GM12878 (cell line): Measurements from ENCODE around the gene GEMIN7. TPM values are rescaled to one million over a fixed set of nuclear protein-coding genes. Genes with fewer than 3 reads are reported as not detected.

ENCODE experiments used
- BCLAF1 ChIP-seq: fragments of 450-650 bp; IDR thresholded peaks from 2 replicates; pipeline ENCODE4 v1.6.1; 2017; ENCODE audit warnings: antibody characterized with exemption, mild to moderate bottlenecking, moderate library complexity
- CHD1 ChIP-seq: IDR thresholded peaks from 2 replicates; pipeline ENCODE4 v1.6.1; 2012; ENCODE audit warnings: low read depth, low read length, improper control_type of control experiment
- CHD2 ChIP-seq: IDR thresholded peaks from 2 replicates; pipeline ENCODE4 v1.6.1; 2011; ENCODE audit warnings: low read depth, low read length, improper control_type of control experiment, borderline replicate concordance
- E2F4 ChIP-seq: IDR thresholded peaks from 2 replicates; pipeline ENCODE4 v1.6.1; 2012; ENCODE audit warnings: low read depth, low read length, improper control_type of control experiment
- EGR1 ChIP-seq, 2 experiments: IDR thresholded peaks; 1 replicate in 1 of 2; 2 replicates in 1 of 2; pipeline ENCODE4 v1.6.1; 2011 to 2012; ENCODE audit warnings: low read depth in 2 of 2, low read length in 2 of 2, borderline replicate concordance in 1 of 2, mild to moderate bottlenecking in 1 of 2, moderate library complexity in 1 of 2
- IKZF1 ChIP-seq: fragments of 450-650 bp; conservative IDR thresholded peaks from 2 replicates; pipeline ENCODE4 v1.6.1; 2017; ENCODE audit warnings: antibody characterized with exemption, mild to moderate bottlenecking
- IKZF2 ChIP-seq, 2 experiments: fragments of 450-650 bp; IDR thresholded peaks; 2 replicates each; pipeline ENCODE4 v1.6.1; 2017; ENCODE audit warnings: mild to moderate bottlenecking in 2 of 2, moderate library complexity in 2 of 2
- KAT2A ChIP-seq: conservative IDR thresholded peaks from 2 replicates; pipeline ENCODE4 v1.6.1; 2011; ENCODE audit warnings: low read depth, low read length; ENCODE audit not compliant: control insufficient read depth
- KLF5 ChIP-seq: fragments of 450-650 bp; IDR thresholded peaks from 2 replicates; pipeline ENCODE4 v1.6.1; 2014; ENCODE audit warnings: mild to moderate bottlenecking; ENCODE audit not compliant: partially characterized antibody
- NFIC ChIP-seq: IDR thresholded peaks from 2 replicates; pipeline ENCODE4 v1.6.1; 2012; ENCODE audit warnings: low read depth, mild to moderate bottlenecking, inconsistent platforms, low read length, moderate library complexity
- POLR2AphosphoS5 ChIP-seq: IDR thresholded peaks from 2 replicates; pipeline ENCODE4 v1.6.1; 2011; ENCODE audit warnings: mild to moderate bottlenecking, low read length, inconsistent platforms
- RAD21 ChIP-seq: IDR thresholded peaks from 2 replicates; pipeline ENCODE4 v1.6.1; 2011; ENCODE audit warnings: mild to moderate bottlenecking, low read depth, low read length, moderate library complexity; ENCODE audit not compliant: insufficient read depth
- RBBP5 ChIP-seq: fragments of 200-600 bp; sonication (generic); conservative IDR thresholded peaks from 2 replicates; pipeline ENCODE4 v1.6.1; 2016
- SMARCA5 ChIP-seq: fragments of 450-650 bp; IDR thresholded peaks from 2 replicates; pipeline ENCODE4 v1.6.1; 2017; ENCODE audit warnings: mild to moderate bottlenecking
- TCF7 ChIP-seq: IDR thresholded peaks from 2 replicates; pipeline ENCODE4 v1.6.1; 2014; ENCODE audit warnings: antibody characterized with exemption, borderline replicate concordance
- YY1 ChIP-seq: IDR thresholded peaks from 2 replicates; pipeline ENCODE4 v1.6.1; 2011; ENCODE audit warnings: low read depth, mild to moderate bottlenecking, low read length
- ZBTB33 ChIP-seq: fragments of 450-650 bp; IDR thresholded peaks from 2 replicates; pipeline ENCODE4 v1.6.1; 2017; ENCODE audit warnings: mild to moderate bottlenecking
- ZNF217 ChIP-seq: fragments of 450-650 bp; IDR thresholded peaks from 2 replicates; pipeline ENCODE4 v1.6.1; 2017; ENCODE audit warnings: antibody characterized with exemption, mild to moderate bottlenecking
- polyA plus RNA-seq, 11 experiments: library from polyadenylated mRNA; depleted of rRNA in 4 of 11; unstranded in 6 of 11; stranded (reverse) in 5 of 11; fragments of >200 nt; fragmentation: Nextera tagmentation in 4 of 11; fragmentation: Illumina TruSeq in 1 of 11; extraction: Ambion mirVana in 4 of 11; extraction: Trizol in 1 of 11; gene quantifications; 1 replicate in 1 of 11; 2 replicates in 10 of 11; pipeline versions ENCODE4 v1.2.1 to v1.2.3, GENCODE V29; 2011 to 2016; ENCODE audit warnings: inconsistent platforms in 2 of 11, missing spikeins in 2 of 11, low read depth in 1 of 11
- total RNA-seq, 4 experiments: library from RNA; depleted of rRNA in 3 of 4; stranded (reverse); fragments of >200 nt in 3 of 4; fragmentation: Illumina TruSeq in 1 of 4; extraction: Trizol in 1 of 4; gene quantifications; 2 replicates each; pipeline versions ENCODE4 v1.2.1 to v1.2.3, GENCODE V29; 2013 to 2021
- TF ChIP-seq, protein P1 (sequence below): IDR thresholded peaks from 2 replicates; pipeline ENCODE4 v1.6.1; 2012; ENCODE audit warnings: low read length, inconsistent platforms
- TF ChIP-seq, protein P2 (sequence below): fragments of 450-650 bp; IDR thresholded peaks from 2 replicates; pipeline ENCODE4 v1.6.1; 2017; ENCODE audit warnings: low read depth, mild to moderate bottlenecking, moderate library complexity

GEMIN7 gene
- total and polyA plus RNA-seq, 10 of the 15 experiments (the other 5 are each of a cell fraction or from before 2014, with no cell fraction given) = 21.1 to 76.7 (median 44.9) TPM

DNA sequence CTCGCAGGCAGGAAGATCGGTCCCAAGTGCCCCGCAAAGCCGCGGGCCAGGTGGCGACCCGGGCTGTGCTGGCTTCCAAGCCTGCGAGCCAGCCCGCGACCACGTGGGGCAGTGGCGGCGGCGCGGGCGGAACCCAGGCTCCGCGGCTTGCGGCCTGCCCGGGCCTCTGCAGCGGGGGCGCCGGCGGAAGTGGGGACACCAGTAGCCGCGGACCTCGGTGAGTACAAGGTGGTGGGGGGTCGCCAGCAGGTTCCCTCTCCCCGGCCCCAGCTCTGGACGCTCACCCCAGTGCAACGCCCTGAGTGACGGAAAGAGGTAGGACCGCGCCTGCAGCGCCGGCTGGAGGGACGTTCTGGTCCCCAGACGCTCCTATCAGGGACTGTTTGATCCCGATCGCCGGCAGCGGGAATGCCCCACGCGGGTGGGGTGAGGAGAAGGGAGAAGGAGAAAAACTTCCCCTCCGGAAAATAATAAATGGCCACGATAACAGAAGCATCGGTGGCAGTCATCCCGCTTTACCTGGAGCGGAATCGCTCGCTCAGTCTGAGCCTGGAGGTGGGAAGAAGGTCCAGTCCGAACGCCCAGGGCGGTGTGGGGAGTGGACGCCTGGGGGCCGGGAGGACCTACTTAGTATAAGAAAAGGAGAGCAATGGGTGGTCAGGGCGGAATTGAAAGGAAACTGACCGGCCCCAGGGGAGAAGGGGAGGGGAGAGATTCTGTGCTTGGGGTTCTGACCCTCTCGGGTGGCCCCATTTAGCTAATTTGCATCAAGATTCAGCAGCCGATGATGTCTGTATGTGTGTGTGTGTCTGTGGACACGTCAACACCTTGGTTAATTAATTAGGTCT is at the start of gene GEMIN7 (continued):
- TF ChIP-seq, protein P1, sequence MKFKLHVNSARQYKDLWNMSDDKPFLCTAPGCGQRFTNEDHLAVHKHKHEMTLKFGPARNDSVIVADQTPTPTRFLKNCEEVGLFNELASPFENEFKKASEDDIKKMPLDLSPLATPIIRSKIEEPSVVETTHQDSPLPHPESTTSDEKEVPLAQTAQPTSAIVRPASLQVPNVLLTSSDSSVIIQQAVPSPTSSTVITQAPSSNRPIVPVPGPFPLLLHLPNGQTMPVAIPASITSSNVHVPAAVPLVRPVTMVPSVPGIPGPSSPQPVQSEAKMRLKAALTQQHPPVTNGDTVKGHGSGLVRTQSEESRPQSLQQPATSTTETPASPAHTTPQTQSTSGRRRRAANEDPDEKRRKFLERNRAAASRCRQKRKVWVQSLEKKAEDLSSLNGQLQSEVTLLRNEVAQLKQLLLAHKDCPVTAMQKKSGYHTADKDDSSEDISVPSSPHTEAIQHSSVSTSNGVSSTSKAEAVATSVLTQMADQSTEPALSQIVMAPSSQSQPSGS = no peak; the same call in 1 of the 2 replicates
- TF ChIP-seq NFIC (no peak), IKZF1 (peak; percentile 94), ZBTB33 (no peak), IKZF2 (IDR thresholded peaks at IDR 0.05) (no peak; a peak in 1 of 4 replicates), E2F4 (no peak), ZNF217 (peak; percentile 77; the same call in 1 of the 2 replicates), POLR2AphosphoS5 (peak; percentile 46), RAD21 (no peak), EGR1 (IDR thresholded peaks at IDR 0.05; ENCODE audit: borderline replicate concordance in 1 of 2, low read depth in 2 of 2, low read length in 2 of 2) (peak; percentile 68 to 88; a peak in 2 of 3 replicates), CHD2 (peak; percentile 81), BCLAF1 (0 out of 2 replicates have a peak, but pooled peaks have one; percentile 39), YY1 (peak; percentile 91), KLF5 (peak; percentile 92), TCF7 (no peak), RBBP5 (no peak), SMARCA5 (peak; percentile 97), KAT2A (no peak), CHD1 (0 out of 2 replicates have a peak, but pooled peaks have one; percentile 42)
- TF ChIP-seq, protein P2, sequence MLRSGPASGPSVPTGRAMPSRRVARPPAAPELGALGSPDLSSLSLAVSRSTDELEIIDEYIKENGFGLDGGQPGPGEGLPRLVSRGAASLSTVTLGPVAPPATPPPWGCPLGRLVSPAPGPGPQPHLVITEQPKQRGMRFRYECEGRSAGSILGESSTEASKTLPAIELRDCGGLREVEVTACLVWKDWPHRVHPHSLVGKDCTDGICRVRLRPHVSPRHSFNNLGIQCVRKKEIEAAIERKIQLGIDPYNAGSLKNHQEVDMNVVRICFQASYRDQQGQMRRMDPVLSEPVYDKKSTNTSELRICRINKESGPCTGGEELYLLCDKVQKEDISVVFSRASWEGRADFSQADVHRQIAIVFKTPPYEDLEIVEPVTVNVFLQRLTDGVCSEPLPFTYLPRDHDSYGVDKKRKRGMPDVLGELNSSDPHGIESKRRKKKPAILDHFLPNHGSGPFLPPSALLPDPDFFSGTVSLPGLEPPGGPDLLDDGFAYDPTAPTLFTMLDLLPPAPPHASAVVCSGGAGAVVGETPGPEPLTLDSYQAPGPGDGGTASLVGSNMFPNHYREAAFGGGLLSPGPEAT = peak; percentile 75
